D721Med (cell line): ENCODE data around the gene SPATA9.
"Not testable (repeated sequence)": the region's sequence is repeated elsewhere in the genome, so short reads cannot be mapped to it uniquely, and the experiment has no call there.

Experiments
- DNase-seq: peaks from one replicate; pipeline ENCODE4 v3.0.0; 2011; ENCODE audit warnings: low spot score; ENCODE audit not compliant: insufficient read length
- FAIRE-seq: peaks from 2 replicates; lab custom pipeline; 2011; peaks lifted over from hg19 to GRCh38; lab: Jason Lieb, UNC
- TF ChIP-seq, protein P1 (sequence below): IDR thresholded peaks from 2 replicates; pipeline ENCODE4 v1.5.1; 2012; ENCODE audit warnings: mild to moderate bottlenecking, control low read depth; ENCODE audit not compliant: insufficient read depth; ENCODE audit errors: missing control alignments

The SPATA9 gene

DNA sequence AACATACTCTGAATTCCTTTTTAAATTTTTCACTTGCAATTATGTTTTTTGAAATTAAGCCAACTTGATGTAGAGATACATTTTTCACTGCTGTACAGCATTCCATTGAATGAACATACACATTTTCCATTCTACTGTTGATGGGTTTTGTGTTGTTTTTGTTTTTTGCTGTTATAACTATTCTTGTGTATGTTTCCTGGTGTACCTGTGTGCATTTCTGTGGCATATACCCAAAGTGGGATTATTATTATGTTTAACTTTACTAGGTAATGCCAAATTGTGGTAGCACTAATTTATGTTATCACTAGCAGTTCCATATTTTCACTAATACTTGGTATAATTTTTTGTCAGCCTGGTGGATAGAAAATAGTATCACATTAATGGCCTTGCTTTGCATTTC lies 33.5 kb downstream of the SPATA9 start:
- DNase-seq (no peak), FAIRE-seq (no peak)
- TF ChIP-seq, protein P1, sequence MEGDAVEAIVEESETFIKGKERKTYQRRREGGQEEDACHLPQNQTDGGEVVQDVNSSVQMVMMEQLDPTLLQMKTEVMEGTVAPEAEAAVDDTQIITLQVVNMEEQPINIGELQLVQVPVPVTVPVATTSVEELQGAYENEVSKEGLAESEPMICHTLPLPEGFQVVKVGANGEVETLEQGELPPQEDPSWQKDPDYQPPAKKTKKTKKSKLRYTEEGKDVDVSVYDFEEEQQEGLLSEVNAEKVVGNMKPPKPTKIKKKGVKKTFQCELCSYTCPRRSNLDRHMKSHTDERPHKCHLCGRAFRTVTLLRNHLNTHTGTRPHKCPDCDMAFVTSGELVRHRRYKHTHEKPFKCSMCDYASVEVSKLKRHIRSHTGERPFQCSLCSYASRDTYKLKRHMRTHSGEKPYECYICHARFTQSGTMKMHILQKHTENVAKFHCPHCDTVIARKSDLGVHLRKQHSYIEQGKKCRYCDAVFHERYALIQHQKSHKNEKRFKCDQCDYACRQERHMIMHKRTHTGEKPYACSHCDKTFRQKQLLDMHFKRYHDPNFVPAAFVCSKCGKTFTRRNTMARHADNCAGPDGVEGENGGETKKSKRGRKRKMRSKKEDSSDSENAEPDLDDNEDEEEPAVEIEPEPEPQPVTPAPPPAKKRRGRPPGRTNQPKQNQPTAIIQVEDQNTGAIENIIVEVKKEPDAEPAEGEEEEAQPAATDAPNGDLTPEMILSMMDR: no peak

DNA sequence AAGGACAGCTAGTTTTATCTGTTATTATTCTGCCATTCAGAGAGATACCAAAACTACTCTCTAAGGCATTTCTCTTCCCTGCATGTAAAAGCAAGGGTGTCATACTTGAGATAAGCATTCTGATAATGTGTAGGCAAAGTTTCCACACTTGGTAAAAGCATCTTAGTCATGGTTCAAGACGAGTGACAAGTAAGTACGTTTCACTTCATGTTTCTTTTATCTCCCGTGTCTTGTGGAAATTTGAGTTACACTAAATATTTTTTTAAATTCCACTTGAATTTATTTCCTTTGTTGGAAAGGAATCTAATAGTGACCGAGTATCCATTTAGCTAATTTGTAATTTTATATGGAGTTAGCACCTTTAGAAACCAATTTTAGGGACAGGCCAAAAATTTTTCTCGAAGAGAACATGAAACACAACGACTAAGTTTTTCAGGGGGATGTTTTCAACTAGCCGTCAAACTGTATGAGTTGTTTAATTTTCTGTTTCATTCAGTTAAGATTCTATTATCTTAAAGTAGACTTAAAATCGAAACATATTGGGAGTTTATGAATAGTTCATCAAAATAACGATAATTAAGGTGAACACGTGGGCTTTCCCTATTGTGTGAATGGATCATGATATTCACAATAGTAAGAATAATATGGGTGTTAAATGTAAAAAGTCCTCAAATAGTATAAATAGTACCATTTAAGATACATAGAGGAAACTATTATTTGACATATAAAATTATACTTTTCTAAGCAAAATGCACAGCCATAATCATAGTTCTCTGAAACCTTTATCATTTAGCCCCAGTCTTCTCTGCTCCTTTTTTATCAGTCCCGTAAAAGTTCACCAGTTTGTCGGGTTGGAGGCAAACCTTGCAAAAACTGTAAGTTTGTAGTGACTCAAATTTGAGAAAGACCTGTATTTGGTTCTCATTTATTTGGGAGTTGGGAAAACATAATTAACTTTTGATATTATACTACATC lies 34.6 kb downstream of the SPATA9 start:
- FAIRE-seq: peak; percentile 76
- no peak for DNase-seq
- TF ChIP-seq, protein P1: no peak

DNA sequence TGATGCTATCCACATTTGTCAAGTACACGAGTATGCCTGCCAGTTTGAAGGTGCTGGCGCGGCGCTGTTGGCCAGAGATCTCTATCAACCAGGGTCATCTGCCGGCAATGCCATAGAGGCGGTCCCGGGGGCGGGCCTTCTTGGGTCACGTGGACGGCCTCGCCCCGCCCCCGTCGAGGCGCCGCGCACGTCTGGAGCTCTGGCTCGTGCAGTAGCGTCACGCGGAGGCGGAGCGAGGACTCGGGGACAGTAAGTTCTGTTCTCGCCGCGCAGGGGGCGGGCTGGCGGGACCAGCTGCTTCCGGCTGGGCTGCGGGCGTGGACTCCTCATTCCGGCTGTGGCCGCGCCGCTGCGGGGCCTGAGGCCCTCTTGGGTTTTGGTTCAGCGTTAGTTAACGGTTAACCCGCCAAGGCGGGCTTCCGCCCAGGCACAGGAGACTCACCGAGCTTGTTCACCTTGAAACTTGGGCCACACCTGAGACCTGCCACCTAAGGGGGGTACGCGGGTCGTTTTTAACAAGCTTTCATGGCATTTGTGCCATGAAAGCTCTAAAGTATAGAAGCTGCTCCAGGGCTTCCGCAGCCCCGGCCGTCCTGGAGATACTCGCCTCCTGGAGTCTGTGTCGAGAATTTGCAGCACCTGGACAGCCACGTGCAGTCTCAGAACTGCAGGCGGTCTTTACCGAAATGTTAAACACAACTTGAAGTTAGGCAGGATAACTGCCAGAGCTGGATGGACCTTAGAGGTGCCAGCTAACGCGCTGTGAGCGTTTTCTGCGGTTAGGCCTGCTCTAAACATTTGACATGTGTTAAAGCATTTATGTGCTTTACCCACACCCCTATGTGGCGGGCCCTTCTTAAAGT lies 36.0 kb downstream of the SPATA9 start, which contains the start of gene RFESD:
TSS of gene RFESD (plus strand) at position 209 of the 863 bp plus-strand sequence. CDS start 5,495 bp downstream, outside the sequence.
- no peak for FAIRE-seq

DNA sequence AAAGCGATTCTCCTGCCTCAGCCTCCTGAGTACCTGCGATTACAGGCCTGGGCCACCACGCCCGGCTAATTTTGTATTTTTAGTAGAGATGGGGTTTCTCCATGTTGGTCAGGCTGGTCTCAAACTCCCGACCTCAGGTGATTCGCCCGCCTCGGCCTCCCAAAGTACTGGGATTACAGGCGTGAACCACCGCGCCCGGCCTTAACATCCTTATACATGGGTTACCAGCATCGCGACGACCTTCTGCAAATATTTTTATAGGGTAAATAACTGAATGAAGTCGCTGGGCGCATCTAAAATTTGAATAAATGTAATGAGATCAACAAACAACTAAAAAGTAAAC lies 36.6 kb downstream of the SPATA9 start:
- FAIRE-seq, DNase-seq: not testable (repeated sequence)

More for the DNA sequence above, 36.0 kb downstream of the SPATA9 start, which contains the start of gene RFESD:
- TF ChIP-seq, protein P1: no peak
- peak; percentile 62 for DNase-seq

DNA sequence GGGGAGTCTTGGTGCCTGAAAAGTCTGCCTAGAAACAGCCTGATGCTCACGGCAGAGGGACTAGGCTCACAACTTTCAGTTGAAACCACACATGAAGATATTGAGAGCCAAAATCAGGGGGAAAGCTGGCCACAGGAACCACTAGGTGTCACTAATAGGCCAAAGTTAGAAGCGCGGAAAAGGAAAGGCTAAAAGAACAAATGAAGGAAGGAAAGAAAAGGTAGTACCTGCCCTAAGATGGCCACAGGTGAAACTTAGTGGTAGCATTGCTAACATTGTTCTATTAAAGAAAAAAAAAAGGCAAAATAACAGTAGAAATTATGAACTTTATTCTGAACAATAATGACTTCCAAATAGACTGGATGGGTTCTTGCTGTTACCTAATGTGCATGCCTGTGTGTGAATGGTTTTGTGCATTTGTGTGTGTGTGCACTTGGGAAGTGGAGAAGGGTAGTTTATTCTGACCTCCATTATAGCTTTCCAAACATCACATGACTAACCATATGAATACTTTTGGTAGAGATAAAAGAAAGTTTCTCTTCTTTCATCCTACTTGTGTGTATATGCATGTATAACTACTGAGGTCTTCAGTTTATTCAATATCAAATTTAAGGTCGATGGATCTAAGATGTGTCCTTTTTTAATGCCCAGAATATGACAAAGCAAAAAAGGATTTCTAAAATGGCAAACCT lies 38.3 kb downstream of the SPATA9 start:
- FAIRE-seq (no peak), DNase-seq (no peak)
- TF ChIP-seq, protein P1: peak; percentile 85

DNA sequence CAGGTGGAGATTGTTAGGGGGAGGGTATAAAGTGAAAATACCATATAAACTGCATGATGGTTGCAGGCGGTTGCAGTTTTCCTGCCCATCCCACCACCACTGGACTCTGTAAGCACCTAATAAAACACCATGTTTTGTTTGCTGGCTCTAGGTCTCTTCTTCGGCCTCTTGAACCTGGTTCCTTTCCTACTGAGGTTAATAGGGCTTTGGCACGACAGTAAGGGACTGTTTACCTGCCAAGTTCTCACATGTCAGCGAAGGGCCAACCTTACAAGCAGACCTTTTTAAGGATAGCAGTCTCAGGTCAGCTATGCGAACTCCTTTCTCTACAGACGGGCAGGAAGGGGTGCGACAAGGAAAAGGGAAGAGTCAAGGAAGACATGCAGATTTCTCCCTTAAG lies 39.6 kb downstream of the SPATA9 start:
- TF ChIP-seq, protein P1: no peak
- no peak for FAIRE-seq
- no peak for DNase-seq

DNA sequence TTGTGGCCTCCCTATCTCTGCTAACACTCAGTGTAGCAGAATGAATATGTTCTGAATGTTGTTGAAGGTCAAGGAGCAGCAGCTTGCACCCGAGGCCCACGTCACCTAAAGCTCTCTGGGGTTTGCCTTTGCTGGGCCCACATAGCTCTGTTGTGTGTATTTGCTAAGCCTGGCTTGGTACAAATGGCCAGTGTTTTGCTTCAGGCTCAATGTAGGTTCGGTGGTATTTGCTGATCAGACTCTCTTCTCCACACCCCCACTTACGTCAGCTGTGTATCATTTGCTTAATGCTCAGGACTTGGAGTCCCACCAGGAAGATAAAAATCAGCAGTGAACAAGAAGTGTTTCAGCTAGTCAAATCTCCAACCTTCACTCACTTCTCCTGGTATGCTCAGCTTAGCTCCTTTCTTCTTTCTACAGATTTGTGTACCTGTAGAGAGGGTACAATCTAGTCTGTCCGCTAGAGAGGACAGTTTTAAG lies 41.0 kb downstream of the SPATA9 start:
- TF ChIP-seq, protein P1: no peak
- FAIRE-seq (no peak), DNase-seq (no peak)
